Esophagus muscularis mucosa (tissue), 4 donors: Measurements from ENCODE around the gene DTWD1. TPM values are rescaled to one million over a fixed set of nuclear protein-coding genes. Genes with fewer than 3 reads are reported as not detected.
"Not testable (repeated sequence)": the region's sequence is repeated elsewhere in the genome, so short reads cannot be mapped to it uniquely, and the experiment has no call there.

Source experiments
- DNase-seq: peaks from one replicate; pipeline ENCODE4 v3.0.0-alpha.2; 2017; ENCODE audit errors: extremely low spot score
- H3K27ac ChIP-seq, 4 donors: fragments of 200-600 bp; sonication (generic); replicated peaks in 1 of 4; 1 replicate in 3 of 4; 2 replicates in 1 of 4; pipeline ENCODE4 v1.5.1; 2016 to 2019; ENCODE audit warnings: mild to moderate bottlenecking in 1 of 4
- H3K27me3 ChIP-seq, 4 donors: fragments of 200-600 bp; sonication (generic); one replicate each; pipeline versions ENCODE4 v1.5.1 to v1.6.0; 2016 to 2019
- H3K36me3 ChIP-seq, 4 donors: fragments of 200-600 bp; sonication (generic); one replicate each; pipeline ENCODE4 v1.5.1; 2016 to 2019
- H3K4me1 ChIP-seq, 4 donors: fragments of 200-600 bp; sonication (generic); one replicate each; pipeline ENCODE4 v1.5.1; 2016 to 2019
- H3K4me3 ChIP-seq, 4 donors: fragments of 200-600 bp; sonication (generic); 1 replicate in 2 of 4; 2 replicates in 2 of 4; pipeline ENCODE4 v1.5.1; 2016 to 2019; ENCODE audit warnings: mild to moderate bottlenecking in 4 of 4, moderate library complexity in 1 of 4
- H3K9me3 ChIP-seq, 4 donors: fragments of 200-600 bp; sonication (generic); 1 replicate in 3 of 4; 2 replicates in 1 of 4; pipeline ENCODE4 v1.5.1; 2016 to 2019
- CTCF ChIP-seq, 3 experiments: fragments of 200-600 bp in 2 of 3; fragments of 450-650 bp in 1 of 3; sonication (generic) in 2 of 3; IDR thresholded peaks; one replicate each; pipeline ENCODE4 v1.5.1; 2017 to 2019; ENCODE audit warnings: antibody characterized with exemption in 3 of 3, mild to moderate bottlenecking in 2 of 3, moderate library complexity in 1 of 3
- EP300 ChIP-seq: sonication (generic); formaldehyde crosslinking; IDR thresholded peaks from one replicate; pipeline ENCODE4 v1.6.1; 2017; ENCODE audit warnings: antibody characterized with exemption
- POLR2A ChIP-seq: fragments of 450-650 bp; IDR thresholded peaks from one replicate; pipeline ENCODE4 v1.6.1; 2017; ENCODE audit warnings: antibody characterized with exemption, moderate library complexity, mild to moderate bottlenecking, low read depth
- POLR2AphosphoS5 ChIP-seq, 2 donors: sonication (generic); formaldehyde crosslinking; IDR thresholded peaks; one replicate each; pipeline ENCODE4 v1.6.1; 2017; ENCODE audit warnings: antibody characterized with exemption in 2 of 2
- WGBS: methylation state at CpG from one replicate; pipeline ENCODE4 v1.1.5; 2018; 5-methylcytosine and 5-hydroxymethylcytosine counted together
- intact Hi-C: fragments of 100-400 bp; cut with DNase I; formaldehyde crosslinking; loops from one replicate; pipeline ENCODE4 v1.15.1; 2023
- total RNA-seq, 4 donors: library from RNA; depleted of rRNA; stranded (reverse); fragments of >200 nt; gene quantifications; one replicate each; pipeline versions ENCODE4 v1.1.0 to v1.2.1, GENCODE V29; 2016

Gene DTWD1
- total RNA-seq, 4 donors from 2014 or later, result 21.0 to 35.3 (median 27.8) TPM

DNA sequence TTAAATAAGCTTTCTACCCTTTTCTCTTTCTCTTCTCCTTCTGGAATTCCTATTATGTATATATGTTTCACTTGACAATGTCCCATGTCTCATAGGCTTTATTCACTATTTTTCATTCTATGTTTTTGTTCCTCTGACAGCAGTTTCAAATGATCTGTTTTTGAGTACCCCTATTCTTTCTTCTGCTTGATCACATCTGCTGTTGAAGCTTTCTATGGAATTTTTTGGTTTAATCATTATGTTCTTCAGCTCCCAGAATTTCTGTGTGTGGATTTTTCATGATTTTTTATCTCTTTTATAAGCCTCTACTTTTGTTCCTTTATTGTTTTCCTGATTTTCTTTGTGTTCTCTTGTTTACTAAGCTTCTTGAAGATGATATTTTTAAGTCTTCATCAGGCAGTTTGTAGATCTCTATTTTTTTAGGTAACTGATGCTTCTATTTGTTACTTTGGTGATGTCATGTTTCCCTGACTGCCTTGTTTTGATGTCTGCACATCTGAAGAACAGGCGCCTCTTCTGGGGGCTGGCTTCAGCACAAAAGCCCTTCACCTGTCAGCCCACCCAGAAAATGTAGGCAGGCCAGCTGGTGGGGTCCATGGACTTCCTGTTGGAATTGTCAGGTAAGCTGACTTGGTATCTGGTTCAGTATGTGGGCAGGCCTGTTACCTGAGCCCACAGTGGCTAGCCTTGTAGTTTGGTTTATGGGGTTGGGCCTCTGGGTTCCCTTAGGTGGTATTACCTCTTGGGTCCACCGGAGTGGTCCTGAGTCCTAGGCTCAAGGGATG is 16.0 kb upstream of the DTWD1 start:
- H3K27ac ChIP-seq, result no peak overlapping the region
- 100% methylated on average over 1 of the region's 2 CpGs for WGBS
- peaks cover 0 to 12% (median 8%) of the 10 kb centered on the region in 4 donors for H3K36me3 ChIP-seq
- no peaks in the 10 kb centered on the region for H3K4me1 ChIP-seq
- no peak for DNase-seq
- TF ChIP-seq CTCF (IDR thresholded peaks at IDR 0.05), result no peak
- TF ChIP-seq POLR2A, result no peak
- no peak for TF ChIP-seq POLR2AphosphoS5 (IDR thresholded peaks at IDR 0.05)
- TF ChIP-seq EP300, result no peak
- no peaks in the 10 kb centered on the region for H3K27me3 ChIP-seq
- no peak overlapping the region for H3K4me3 ChIP-seq
- H3K9me3 ChIP-seq, result peaks cover 0 to 15% (median 6%) of the 10 kb centered on the region in 4 donors
- intact Hi-C loops, result no loop called here

GRCh38 chr15:49605588-49605987 is 15.3 kb upstream of the DTWD1 start:
- Histone ChIP-seq H3K36me3 (peaks cover 0 to 12% (median 7%) of the 10 kb centered on the region in 4 donors), H3K27ac (no peak overlapping the region), H3K9me3 (peaks cover 0 to 8% (median 3%) of the 10 kb centered on the region in 4 donors), H3K4me3 (no peak overlapping the region), H3K4me1 (no peaks in the 10 kb centered on the region), H3K27me3 (no peaks in the 10 kb centered on the region)
- WGBS, result 100% methylated on average over 2 of the region's 2 CpGs
- TF ChIP-seq CTCF (IDR thresholded peaks at IDR 0.05) (no peak), POLR2AphosphoS5 (IDR thresholded peaks at IDR 0.05) (no peak), EP300 (no peak), POLR2A (no peak)
- no peak for DNase-seq
- intact Hi-C loops, result no loop called here

DNA sequence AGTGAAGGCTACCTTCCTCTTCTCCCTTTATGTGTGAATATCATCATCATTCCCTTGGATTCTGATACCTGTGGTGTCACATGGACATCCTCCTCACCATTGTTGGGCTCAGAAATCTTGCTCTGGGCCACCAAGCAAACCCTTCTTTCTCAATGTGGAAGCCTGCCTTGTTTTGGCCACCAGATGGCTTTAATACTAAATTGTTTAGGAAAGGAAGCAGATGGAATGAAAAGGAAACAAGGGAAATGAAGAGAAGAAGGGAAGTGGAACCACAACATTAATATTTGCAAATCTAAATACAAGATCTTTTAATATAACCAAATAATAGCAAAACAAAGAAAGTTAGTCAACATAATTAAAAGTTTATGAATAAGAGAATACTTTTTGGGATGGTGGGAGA is 14.3 kb upstream of the DTWD1 start:
- Histone ChIP-seq H3K9me3 (no peaks in the 10 kb centered on the region), H3K27ac (no peak overlapping the region), H3K36me3 (peaks cover 0 to 12% (median 4%) of the 10 kb centered on the region in 4 donors), H3K27me3 (no peaks in the 10 kb centered on the region), H3K4me1 (no peaks in the 10 kb centered on the region), H3K4me3 (no peak overlapping the region)
- intact Hi-C loops, result no loop called here
- TF ChIP-seq POLR2A (no peak), POLR2AphosphoS5 (IDR thresholded peaks at IDR 0.05) (no peak), CTCF (IDR thresholded peaks at IDR 0.05) (no peak), EP300 (no peak)
- DNase-seq, result no peak

- Histone ChIP-seq H3K27me3 (no peaks in the 10 kb centered on the region), H3K36me3 (peaks cover 0 to 8% (median 2%) of the 10 kb centered on the region in 4 donors), H3K9me3 (no peaks in the 10 kb centered on the region), H3K4me1 (no peaks in the 10 kb centered on the region), H3K27ac (no peak overlapping the region), H3K4me3 (no peak overlapping the region)
- intact Hi-C loops, result no loop called here
- no peak for TF ChIP-seq POLR2AphosphoS5 (IDR thresholded peaks at IDR 0.05)
- no peak for TF ChIP-seq CTCF (IDR thresholded peaks at IDR 0.05)
- TF ChIP-seq POLR2A, result no peak
- TF ChIP-seq EP300, result no peak
- WGBS, result 90% methylated on average over 2 of the region's 2 CpGs
- no peak for DNase-seq
These were observed 10.5 kb upstream of the DTWD1 start for GRCh38 chr15:49610157-49610918.

GRCh38 chr15:49612240-49612639 is 8.6 kb upstream of the DTWD1 start:
- H3K4me1 ChIP-seq, intact Hi-C loops, H3K27ac ChIP-seq, H3K36me3 ChIP-seq, H3K27me3 ChIP-seq, H3K9me3 ChIP-seq, DNase-seq, H3K4me3 ChIP-seq: not testable (repeated sequence)
- WGBS, result 95% methylated on average over 3 of the region's 3 CpGs
